OCI-LY7 (cell line): ENCODE data around the gene FMN1. TPM values are rescaled to one million over a fixed set of nuclear protein-coding genes. Genes with fewer than 3 reads are reported as not detected.
A peak's percentile ranks its signal among the peaks of the same experiment; 100 is the strongest.

Experiments
- BruUV-seq: library from RNA; stranded (reverse); fragments of 400-500 nt; replicated peaks from 2 replicates; lab custom pipeline; 2021; lab: Mats Ljungman, UMichigan
- CTCF ChIA-PET: fragments of 300-600 bp; sonication (Branson Sonifier 250); formaldehyde crosslinking; loops from one replicate; lab custom pipeline; 2022; ENCODE audit warnings: antibody characterized with exemption; ENCODE audit not compliant: unreplicated experiment; lab: Charles Lee
- POLR2A ChIA-PET: fragments of 300-600 bp; sonication (Branson Sonifier 250); formaldehyde crosslinking; loops from one replicate; lab custom pipeline; 2022; ENCODE audit warnings: antibody characterized with exemption; lab: Charles Lee
- DNase-seq: peaks from one replicate; pipeline ENCODE4 v3.0.0-alpha.2; 2015; ENCODE audit warnings: low spot score
- H2AFZ ChIP-seq: fragments of 200-600 bp; sonication (generic), shearing (Covaris generic); 2 replicates; pipeline ENCODE4 v1.6.1; 2014; ENCODE audit warnings: mild to moderate bottlenecking, antibody characterized with exemption, low read length, moderate library complexity
- H3K27ac ChIP-seq: fragments of 200-600 bp; sonication (generic); 2 replicates; pipeline ENCODE4 v1.5.1; 2014; ENCODE audit warnings: mixed run types, low read depth, mild to moderate bottlenecking, moderate library complexity, low read length, inconsistent platforms; ENCODE audit not compliant: poor library complexity, severe bottlenecking
- H3K36me3 ChIP-seq: fragments of 200-600 bp; sonication (generic); 2 replicates; pipeline ENCODE4 v1.6.1; 2014; ENCODE audit warnings: mild to moderate bottlenecking, antibody characterized with exemption, low read length, moderate library complexity, mixed read lengths; ENCODE audit not compliant: insufficient read depth
- H3K4me1 ChIP-seq: fragments of 200-600 bp; sonication (generic); 2 replicates; pipeline ENCODE4 v1.5.1; 2014; ENCODE audit warnings: mild to moderate bottlenecking, low read length; ENCODE audit not compliant: insufficient read depth, poor library complexity, severe bottlenecking
- H3K4me2 ChIP-seq: fragments of 200-600 bp; sonication (generic); 2 replicates; pipeline ENCODE4 v1.6.1; 2014; ENCODE audit warnings: mild to moderate bottlenecking, low read length
- H3K4me3 ChIP-seq: fragments of 200-600 bp; sonication (generic); 2 replicates; pipeline ENCODE4 v1.5.1; 2014; ENCODE audit warnings: mild to moderate bottlenecking, low read depth, low read length; ENCODE audit not compliant: poor library complexity, severe bottlenecking
- H3K79me2 ChIP-seq: fragments of 200-600 bp; sonication (generic); 2 replicates; pipeline ENCODE4 v1.6.1; 2016; ENCODE audit warnings: low read depth, mild to moderate bottlenecking, low read length, moderate library complexity, mixed read lengths; ENCODE audit not compliant: insufficient read depth
- H3K9me2 ChIP-seq: fragments of 200-600 bp; sonication (generic); 2 replicates; pipeline ENCODE4 v1.6.1; 2016; ENCODE audit warnings: mild to moderate bottlenecking, low read length, mixed read lengths; ENCODE audit not compliant: insufficient read depth
- H3K9me3 ChIP-seq: fragments of 200-600 bp; sonication (generic); 2 replicates; pipeline ENCODE4 v1.6.1; 2014; ENCODE audit warnings: mild to moderate bottlenecking, mixed run types, low read length, mixed read lengths
- H4K20me1 ChIP-seq: fragments of 200-600 bp; sonication (generic); 2 replicates; pipeline ENCODE4 v1.6.1; 2014; ENCODE audit warnings: mild to moderate bottlenecking, antibody characterized with exemption, low read length, moderate library complexity, mixed read lengths; ENCODE audit not compliant: insufficient read depth
- CTCF ChIP-seq: fragments of 200-600 bp; sonication (generic); conservative IDR thresholded peaks from 2 replicates; pipeline ENCODE4 v1.5.1; 2014; ENCODE audit warnings: mild to moderate bottlenecking, antibody characterized with exemption, low read length, moderate library complexity, mixed read lengths
- EZH2phosphoT487 ChIP-seq: fragments of 200-600 bp; sonication (generic); IDR thresholded peaks from 2 replicates; pipeline ENCODE4 v1.6.1; 2018; ENCODE audit warnings: low read depth, borderline replicate concordance, mild to moderate bottlenecking, mixed run types, antibody characterized with exemption, low read length, moderate library complexity, mixed read lengths
- intact Hi-C: fragments of 100-400 bp; cut with micrococcal nuclease; formaldehyde crosslinking; loops from one replicate; pipeline ENCODE4 v1.10.0; 2022; ENCODE audit not compliant: unreplicated experiment
- small RNA-seq: library from RNA; depleted of rRNA; stranded (forward); fragments of <200 nt; gene quantifications from one replicate; pipeline ENCODE3, GENCODE V24; 2014
- total RNA-seq, 2 experiments: library from RNA; depleted of rRNA in 1 of 2; stranded (reverse); fragments of >200 nt in 1 of 2; shearing (Covaris generic) in 1 of 2; gene quantifications; 2 replicates each; pipeline ENCODE4 v1.2.3, GENCODE V29; 2014 to 2022

The FMN1 gene
- total RNA-seq, 2 experiments from 2014 or later = 3.2 to 4.2 TPM

GRCh38 chr15:32716216-32716914 lies 478.1 kb downstream of the FMN1 start:
- H3K9me2 ChIP-seq = no peaks in the 10 kb centered on the region
- H3K79me2 ChIP-seq = no peaks in the 10 kb centered on the region
- no peak overlapping the region for H3K4me3 ChIP-seq
- H4K20me1 ChIP-seq = no peaks in the 10 kb centered on the region
- no peak for TF ChIP-seq EZH2phosphoT487
- no peak for TF ChIP-seq CTCF
- no TSS peak for BruUV-seq
- no peaks in the 10 kb centered on the region for H3K4me1 ChIP-seq
- intact Hi-C loops = no loop called here
- H2AFZ ChIP-seq = peak overlapping the region; percentile 18; the same call in 1 of the 2 replicates
- ChIA-PET CTCF (no interaction called here), POLR2A (interaction anchor here (0.8 kb wide), 1 partner anchor 11 kb away, joined by 4 read pairs; no protein-coding TSS in a partner anchor)
- H3K36me3 ChIP-seq = no peaks in the 10 kb centered on the region
- no peak overlapping the region for H3K4me2 ChIP-seq
- H3K9me3 ChIP-seq = no peaks in the 10 kb centered on the region
- H3K27ac ChIP-seq = no peak overlapping the region
- DNase-seq = no peak

Small RNA genes lying within 50 kb of the gene (small RNA-seq; reads per million reads assigned to genes)
- gene RF00591 = not detected

Other genes with a start within 250 kb of the FMN1 start
- 0.06 TPM in 1 of 2 replicates, not detected in the other for gene RYR3, start 116.3 kb upstream of the FMN1 start, total RNA-seq (2014; rRNA removed; shearing (Covaris generic))
- 0.32 and 0.33 TPM in 2 replicates for gene RYR3, start 116.3 kb upstream of the FMN1 start, total RNA-seq (2022)